HG03045 (cell line): ENCODE measurements around the gene ARAP1.

Experiments used
- ATAC-seq: cut with Tn5 transposase; IDR thresholded peaks from one replicate; pipeline ENCODE4 v1.9.1; 2021; ENCODE audit warnings: mild to moderate bottlenecking, moderate library complexity; ENCODE audit not compliant: unreplicated experiment

Gene ARAP1

GRCh38 chr11:72668629-72669347 is 83.4 kb downstream of the ARAP1 start:
- ATAC-seq, result peak; percentile 83

GRCh38 chr11:72665911-72666472 is 86.2 kb downstream of the ARAP1 start:
- no peak for ATAC-seq

- ATAC-seq, result no peak
Observed at GRCh38 chr11:72662036-72662435, 90.2 kb downstream of the ARAP1 start.

- ATAC-seq, result no peak
Observed at GRCh38 chr11:72661486-72661885, 90.7 kb downstream of the ARAP1 start.

GRCh38 chr11:72658989-72659640 is 93.1 kb downstream of the ARAP1 start:
- no peak for ATAC-seq

GRCh38 chr11:72657411-72658100 is 94.7 kb downstream of the ARAP1 start:
- ATAC-seq, result no peak

- no peak for ATAC-seq
Observed at GRCh38 chr11:72655896-72656464, 96.2 kb downstream of the ARAP1 start.

GRCh38 chr11:72655014-72655413 is 97.2 kb downstream of the ARAP1 start:
- no peak for ATAC-seq

GRCh38 chr11:72653649-72654048 is 98.6 kb downstream of the ARAP1 start:
- no peak for ATAC-seq

GRCh38 chr11:72652873-72653630 is 99.2 kb downstream of the ARAP1 start:
- ATAC-seq, result no peak

GRCh38 chr11:72652133-72652532 is 100.1 kb downstream of the ARAP1 start:
- ATAC-seq, result no peak

- no peak for ATAC-seq
Observed at GRCh38 chr11:72649215-72649976, 102.8 kb downstream of the ARAP1 start.

GRCh38 chr11:72648384-72649136 is 103.6 kb downstream of the ARAP1 start:
- ATAC-seq, result no peak

- no peak for ATAC-seq
Observed at GRCh38 chr11:72647882-72648281, 104.3 kb downstream of the ARAP1 start.

GRCh38 chr11:72646472-72646871 is 105.7 kb downstream of the ARAP1 start:
- no peak for ATAC-seq

- no peak for ATAC-seq
Observed at GRCh38 chr11:72646024-72646423, 106.2 kb downstream of the ARAP1 start.

- ATAC-seq, result no peak
Observed at GRCh38 chr11:72643547-72643946, 108.7 kb downstream of the ARAP1 start.

GRCh38 chr11:72642884-72643522 is 109.2 kb downstream of the ARAP1 start:
- ATAC-seq, result peak; percentile 44
